ENCODE data around the gene SHOC2. TPM values are rescaled to one million over a fixed set of nuclear protein-coding genes. Genes with fewer than 3 reads are reported as not detected.

Gene SHOC2
- total and polyA plus RNA-seq, 8 donors, result 30.5 to 61.6 (median 36.5) TPM

DNA sequence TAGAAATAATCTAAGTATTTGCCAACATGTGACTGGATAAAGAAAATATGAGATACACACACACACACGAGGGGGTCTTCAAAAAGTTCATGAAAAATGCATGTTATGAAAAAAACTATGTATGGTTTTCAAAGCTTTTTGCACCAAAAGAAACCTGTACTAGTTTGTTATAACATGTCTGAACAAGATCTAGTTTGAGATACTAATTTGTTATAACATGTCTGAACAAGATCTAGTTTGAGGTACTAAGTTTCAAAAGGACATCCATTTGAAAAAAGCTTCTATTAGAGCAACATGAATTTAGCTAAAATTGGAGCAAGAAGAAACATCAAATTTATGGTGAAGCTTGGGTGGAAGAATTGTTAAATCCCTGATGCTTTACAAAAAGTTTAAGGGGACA, 137.6 kb downstream of the SHOC2 start:
- Histone ChIP-seq H3K27ac (no peak overlapping the region), H3K4me3 (no peak overlapping the region), H3K4me1 (no peaks in the 10 kb centered on the region), H3K9me3 (peaks cover 0 to 8% of the 10 kb centered on the region in 2 donors), H3K36me3 (no peaks in the 10 kb centered on the region), H3K27me3 (no peaks in the 10 kb centered on the region)
- intact Hi-C loops (cut with DNase I), result no loop called here
- TF ChIP-seq, protein P1, sequence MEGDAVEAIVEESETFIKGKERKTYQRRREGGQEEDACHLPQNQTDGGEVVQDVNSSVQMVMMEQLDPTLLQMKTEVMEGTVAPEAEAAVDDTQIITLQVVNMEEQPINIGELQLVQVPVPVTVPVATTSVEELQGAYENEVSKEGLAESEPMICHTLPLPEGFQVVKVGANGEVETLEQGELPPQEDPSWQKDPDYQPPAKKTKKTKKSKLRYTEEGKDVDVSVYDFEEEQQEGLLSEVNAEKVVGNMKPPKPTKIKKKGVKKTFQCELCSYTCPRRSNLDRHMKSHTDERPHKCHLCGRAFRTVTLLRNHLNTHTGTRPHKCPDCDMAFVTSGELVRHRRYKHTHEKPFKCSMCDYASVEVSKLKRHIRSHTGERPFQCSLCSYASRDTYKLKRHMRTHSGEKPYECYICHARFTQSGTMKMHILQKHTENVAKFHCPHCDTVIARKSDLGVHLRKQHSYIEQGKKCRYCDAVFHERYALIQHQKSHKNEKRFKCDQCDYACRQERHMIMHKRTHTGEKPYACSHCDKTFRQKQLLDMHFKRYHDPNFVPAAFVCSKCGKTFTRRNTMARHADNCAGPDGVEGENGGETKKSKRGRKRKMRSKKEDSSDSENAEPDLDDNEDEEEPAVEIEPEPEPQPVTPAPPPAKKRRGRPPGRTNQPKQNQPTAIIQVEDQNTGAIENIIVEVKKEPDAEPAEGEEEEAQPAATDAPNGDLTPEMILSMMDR (IDR thresholded peaks at IDR 0.05), result no peak
- DNase-seq, result no peak
- no peak for ATAC-seq

Small RNA genes lying within 50 kb of the gene (microRNA-seq; reads per million reads assigned to microRNA genes)
- 1.7 to 3.5 reads per million in 2 donors for gene MIR548E

Other genes with a start within 250 kb of the SHOC2 start
- gene PDCD4, start 47.7 kb upstream of the SHOC2 start, total RNA-seq, result 10 to 100 TPM; 45.7 to 47.5 TPM
- gene PDCD4, start 47.7 kb upstream of the SHOC2 start, polyA plus RNA-seq (ENCODE audit: insufficient read length in 6 of 6), result 100 to 1,000 TPM; 201 to 311 (median 244) TPM
- gene BBIP1, start 424 bp upstream of the SHOC2 start, total RNA-seq, result 10 to 100 TPM; 22.6 to 30.4 TPM
- gene BBIP1, start 424 bp upstream of the SHOC2 start, polyA plus RNA-seq (ENCODE audit: insufficient read length in 6 of 6), result 10 to 100 TPM; 50.5 to 62.9 (median 52.7) TPM
- gene ADRA2A, start 157.4 kb downstream of the SHOC2 start, total RNA-seq, result 1 to 10 TPM; 2.8 to 8.9 TPM
- under 1 TPM; 0.15 to 0.61 (median 0.46) TPM for gene ADRA2A, start 157.4 kb downstream of the SHOC2 start, polyA plus RNA-seq (ENCODE audit: insufficient read length in 6 of 6)